ENCODE data around the gene DOCK1.

GRCh38 chr10:127250031-127250430, 344.8 kb downstream of the DOCK1 start:
- TF ChIP-seq CTCF (conservative IDR thresholded peaks at IDR 0.05; ENCODE audit: low read length) = no peak
- TF ChIP-seq EZH2phosphoT487 (IDR thresholded peaks at IDR 0.05; ENCODE audit: borderline replicate concordance) = no peak
